ENCODE data around the gene BRPF3. TPM values are rescaled to one million over a fixed set of nuclear protein-coding genes. Genes with fewer than 3 reads are reported as not detected.

The BRPF3 gene
- polyA plus RNA-seq, 3 donors, result 1.1 to 9.2 (median 1.3) TPM

- Histone ChIP-seq H3K4me2 (replicated peaks; ENCODE audit: extremely low read depth, low read length, poor library complexity, severe bottlenecking) (no peak overlapping the region), H3K79me2 (ENCODE audit: insufficient read depth, low read length) (peaks cover 41% of the 10 kb centered on the region), H3K36me3 (replicated peaks in 1 of 2; ENCODE audit: control insufficient read depth in 1 of 2, insufficient read depth in 2 of 2, low read length in 2 of 2) (peaks cover 16 to 65% of the 10 kb centered on the region in 2 donors), H3K9ac (ENCODE audit: insufficient read depth, low read length, poor library complexity, severe bottlenecking) (no peak overlapping the region), H4K20me1 (ENCODE audit: insufficient read depth, low read length) (peaks cover 48% of the 10 kb centered on the region), H2AFZ (ENCODE audit: insufficient read depth, low read depth, low read length, poor library complexity, severe bottlenecking) (no peak overlapping the region), H3K9me3 (replicated peaks in 1 of 2; ENCODE audit: control insufficient read depth in 1 of 2, insufficient read depth in 1 of 2, low read length in 2 of 2) (no peaks in the 10 kb centered on the region), H3K4me1 (ENCODE audit: control insufficient read depth in 1 of 2, insufficient read depth in 2 of 2, low read length in 2 of 2) (peaks cover 21 to 34% of the 10 kb centered on the region in 2 donors), H3K4me3 (replicated peaks in 1 of 3; ENCODE audit: low read depth in 2 of 3, low read length in 3 of 3) (no peak overlapping the region), H3K27me3 (ENCODE audit: control insufficient read depth in 2 of 2, insufficient read depth in 2 of 2, low read length in 2 of 2) (no peaks in the 10 kb centered on the region), H3K27ac (ENCODE audit: low read depth in 1 of 2, low read length in 2 of 2) (peak overlapping the region in 1 of 2 donors; percentile 3)
- H3K4me3 Mint-ChIP-seq, result no peak overlapping the region
- peaks cover 42 to 61% of the 10 kb centered on the region in 2 donors for H3K36me3 Mint-ChIP-seq
- no peak for TF ChIP-seq CTCF (IDR thresholded peaks at IDR 0.05)
- intact Hi-C loops (cut with micrococcal nuclease), result no loop called here
- DNase-seq, result no peak
- WGBS (ENCODE audit: insufficient coverage), result no CpG with 5 or more reads among the region's 3 CpGs
- H3K4me1 Mint-ChIP-seq, result peaks cover 41% of the 10 kb centered on the region
- H3K27ac Mint-ChIP-seq, result peak overlapping the region in 1 of 7 donors; percentile 15
- peaks cover 0 to 5% (median 3%) of the 10 kb centered on the region in 7 donors for H3K9me3 Mint-ChIP-seq
- H3K27me3 Mint-ChIP-seq (ENCODE audit: low read depth in 3 of 3), result peaks cover 0 to 2% (median 0%) of the 10 kb centered on the region in 3 donors
Observed at GRCh38 chr6:36201612-36202011, 5.1 kb downstream of the BRPF3 start.

- intact Hi-C loops (cut with micrococcal nuclease), result no loop called here
Observed at GRCh38 chr6:36202101-36202500, 5.6 kb downstream of the BRPF3 start.

More at GRCh38 chr6:36202101-36202500, 5.6 kb downstream of the BRPF3 start:
- no peak overlapping the region for H3K27ac ChIP-seq (ENCODE audit: low read depth in 1 of 2, low read length in 2 of 2)
- peaks cover 21 to 70% of the 10 kb centered on the region in 2 donors for H3K36me3 ChIP-seq (replicated peaks in 1 of 2; ENCODE audit: control insufficient read depth in 1 of 2, insufficient read depth in 2 of 2, low read length in 2 of 2)
- H3K9ac ChIP-seq (ENCODE audit: insufficient read depth, low read length, poor library complexity, severe bottlenecking), result no peak overlapping the region
- H3K27me3 Mint-ChIP-seq (ENCODE audit: low read depth in 3 of 3), result peaks cover 0 to 2% (median 0%) of the 10 kb centered on the region in 3 donors
- no peak for TF ChIP-seq CTCF (IDR thresholded peaks at IDR 0.05)
- H3K27me3 ChIP-seq (ENCODE audit: control insufficient read depth in 2 of 2, insufficient read depth in 2 of 2, low read length in 2 of 2), result no peaks in the 10 kb centered on the region
- no peak overlapping the region for H3K4me3 Mint-ChIP-seq
- H3K79me2 ChIP-seq (ENCODE audit: insufficient read depth, low read length), result peaks cover 41% of the 10 kb centered on the region
- no CpG with 5 or more reads among the region's 4 CpGs for WGBS (ENCODE audit: insufficient coverage)
- peaks cover 41% of the 10 kb centered on the region for H3K4me1 Mint-ChIP-seq
- H3K9me3 ChIP-seq (replicated peaks in 1 of 2; ENCODE audit: control insufficient read depth in 1 of 2, insufficient read depth in 1 of 2, low read length in 2 of 2), result no peaks in the 10 kb centered on the region
- H3K9me3 Mint-ChIP-seq, result peaks cover 0 to 5% (median 3%) of the 10 kb centered on the region in 7 donors
- H3K36me3 Mint-ChIP-seq, result peaks cover 47 to 66% of the 10 kb centered on the region in 2 donors
- H4K20me1 ChIP-seq (ENCODE audit: insufficient read depth, low read length), result peaks cover 48% of the 10 kb centered on the region
- no peak overlapping the region for H3K4me2 ChIP-seq (replicated peaks; ENCODE audit: extremely low read depth, low read length, poor library complexity, severe bottlenecking)
- DNase-seq, result no peak
- no peak overlapping the region for H3K4me3 ChIP-seq (replicated peaks in 1 of 3; ENCODE audit: low read depth in 2 of 3, low read length in 3 of 3)
- no peak overlapping the region for H2AFZ ChIP-seq (ENCODE audit: insufficient read depth, low read depth, low read length, poor library complexity, severe bottlenecking)
- no peak overlapping the region for H3K27ac Mint-ChIP-seq
- peaks cover 21 to 34% of the 10 kb centered on the region in 2 donors for H3K4me1 ChIP-seq (ENCODE audit: control insufficient read depth in 1 of 2, insufficient read depth in 2 of 2, low read length in 2 of 2)

Measured in CD14-positive monocyte (primary cell).